GM12892 (cell line): ENCODE data around the gene BCCIP.

ENCODE experiments used
- DNase-seq: peaks from one replicate; pipeline ENCODE4 v3.0.0; 2011; ENCODE audit not compliant: insufficient read length
- FAIRE-seq: peaks from 2 replicates; lab custom pipeline; 2011; peaks lifted over from hg19 to GRCh38; lab: Jason Lieb, UNC
- POLR2A ChIP-seq: IDR thresholded peaks from 2 replicates; pipeline ENCODE4 v1.6.1; 2011; ENCODE audit warnings: low read depth, low read length, control low read depth
- POLR2AphosphoS5 ChIP-seq: IDR thresholded peaks from 2 replicates; pipeline ENCODE4 v1.6.1; 2011; ENCODE audit warnings: low read depth, low read length, control low read depth
- TAF1 ChIP-seq: IDR thresholded peaks from 2 replicates; pipeline ENCODE4 v1.6.1; 2011; ENCODE audit warnings: low read depth, mild to moderate bottlenecking, control low read depth, low read length, borderline replicate concordance

Gene BCCIP

DNA sequence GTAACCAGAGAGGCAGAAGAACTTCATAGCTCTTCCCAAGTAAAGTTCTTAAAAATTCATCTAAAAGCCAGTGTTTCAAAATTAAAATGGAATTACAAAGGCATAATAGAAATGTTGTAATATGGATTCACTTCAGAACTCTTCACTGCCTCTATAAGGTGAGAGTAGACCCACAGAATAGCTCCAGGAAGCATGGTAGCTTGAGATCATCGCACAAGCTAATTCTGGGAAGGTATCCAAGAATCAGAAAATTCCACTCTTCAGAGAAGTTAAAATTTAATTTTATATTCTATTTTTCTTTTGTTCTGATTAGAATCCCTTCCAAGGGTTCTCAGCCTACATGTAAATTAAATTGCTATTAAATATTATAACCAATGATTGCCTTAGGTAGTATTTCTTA is 59.2 kb downstream of the BCCIP start:
- DNase-seq (no peak), FAIRE-seq (no peak)
- TF ChIP-seq TAF1 = no peak
- TF ChIP-seq POLR2AphosphoS5 = no peak
- no peak for TF ChIP-seq POLR2A

DNA sequence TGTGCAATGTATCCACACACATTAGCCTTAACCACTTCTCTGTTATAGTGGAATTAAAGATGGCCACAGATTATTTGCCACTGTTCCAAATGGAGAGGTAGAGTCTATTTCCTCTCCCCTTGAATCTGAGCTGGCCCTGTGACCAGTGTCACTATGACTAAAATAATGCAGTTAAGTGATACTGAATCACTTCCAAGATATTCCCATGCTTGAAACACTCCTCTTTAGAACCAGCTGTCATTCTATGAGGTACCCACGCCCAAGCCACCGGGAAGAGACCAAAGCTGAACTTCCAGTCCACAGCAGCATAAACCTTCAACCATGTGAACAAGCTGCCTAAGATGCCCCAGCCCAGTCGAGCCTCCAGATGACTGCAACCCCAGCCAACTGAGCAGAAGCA is 59.9 kb downstream of the BCCIP start:
- DNase-seq = no peak
- no peak for TF ChIP-seq POLR2AphosphoS5
- no peak for TF ChIP-seq POLR2A
- TF ChIP-seq TAF1 = no peak
- FAIRE-seq = no peak
